K562 (cell line): ENCODE results near the gene PHETA1. TPM values are rescaled to one million over a fixed set of nuclear protein-coding genes. Genes with fewer than 3 reads are reported as not detected.

ENCODE experiments used
- ATF1 ChIP-seq, 2 experiments: fragments of 450-650 bp in 1 of 2; IDR thresholded peaks; 2 replicates each; pipeline ENCODE4 v1.6.1; 2016; ENCODE audit warnings: missing compliant biosample characterization in 1 of 2, missing genetic modification characterization in 1 of 2
- CBX3 ChIP-seq, 2 experiments: IDR thresholded peaks; 1 replicate in 1 of 2; 2 replicates in 1 of 2; pipeline ENCODE4 v1.6.1; 2012; ENCODE audit warnings: inconsistent platforms in 2 of 2, low read length in 2 of 2, borderline replicate concordance in 1 of 2, control low read depth in 1 of 2
- CCNT2 ChIP-seq: IDR thresholded peaks from 2 replicates; pipeline ENCODE4 v1.6.1; 2011; ENCODE audit warnings: borderline replicate concordance, low read depth, mild to moderate bottlenecking, moderate library complexity, mixed read lengths, low read length; ENCODE audit not compliant: insufficient read length; ENCODE audit errors: extremely low read depth
- CXXC5 ChIP-seq: fragments of 250-450 bp; sonication (Bioruptor Pico); IDR thresholded peaks from 2 replicates; pipeline ENCODE4 v1.8.0; 2022; ENCODE audit warnings: inconsistent platforms, mild to moderate bottlenecking, moderate library complexity
- MAZ ChIP-seq, 2 experiments: fragments of 450-650 bp in 1 of 2; sonication (generic) in 1 of 2; formaldehyde crosslinking; IDR thresholded peaks in 1 of 2; conservative IDR thresholded peaks in 1 of 2; 2 replicates each; pipeline versions ENCODE4 v1.4.0 to v1.5.0; 2020; ENCODE audit warnings: mild to moderate bottlenecking in 1 of 2, missing genetic modification reagents in 1 of 2
- MEF2D ChIP-seq: conservative IDR thresholded peaks from 2 replicates; pipeline ENCODE4 v1.6.1; 2016; ENCODE audit warnings: low read depth, missing genetic modification characterization, missing compliant biosample characterization
- PCBP1 ChIP-seq: fragments of 200-400 bp; formaldehyde crosslinking; IDR thresholded peaks from 2 replicates; pipeline ENCODE4 v1.6.1; 2018; ENCODE audit warnings: mild to moderate bottlenecking, low read depth, low read length; ENCODE audit not compliant: poor library complexity, severe bottlenecking
- POLR2A ChIP-seq: fragments of 450-650 bp; conservative IDR thresholded peaks from 2 replicates; pipeline ENCODE4 v1.6.1; 2016
- RFX7 ChIP-seq: fragments of 250-450 bp; sonication (Bioruptor Pico); IDR thresholded peaks from 2 replicates; pipeline ENCODE4 v1.5.1; 2021; ENCODE audit warnings: mild to moderate bottlenecking
- SAFB ChIP-seq: fragments of 200-400 bp; formaldehyde crosslinking; IDR thresholded peaks from 2 replicates; pipeline ENCODE4 v1.6.1; 2017; ENCODE audit warnings: low read depth, low read length, borderline replicate concordance
- SOX6 ChIP-seq: fragments of 450-650 bp; IDR thresholded peaks from 2 replicates; pipeline ENCODE4 v1.6.1; 2014; ENCODE audit warnings: mild to moderate bottlenecking
- TBL1XR1 ChIP-seq, 2 experiments: IDR thresholded peaks; 2 replicates each; pipeline ENCODE4 v1.6.1; 2012; ENCODE audit warnings: improper control_type of control experiment in 2 of 2, low read length in 2 of 2, mild to moderate bottlenecking in 1 of 2
- UBTF ChIP-seq, 2 experiments: IDR thresholded peaks; 2 replicates each; pipeline ENCODE4 v1.6.1; 2012; ENCODE audit warnings: improper control_type of control experiment in 2 of 2, low read depth in 2 of 2, low read length in 2 of 2, borderline replicate concordance in 1 of 2
- VEZF1 ChIP-seq: fragments of 200-800 bp; sonication (Bioruptor generic); IDR thresholded peaks from 2 replicates; pipeline ENCODE4 v1.6.1; 2017; ENCODE audit warnings: missing genetic modification characterization, missing compliant biosample characterization
- ZBTB1 ChIP-seq: sonication (generic); formaldehyde crosslinking; IDR thresholded peaks from 2 replicates; pipeline ENCODE4 v1.8.1; 2023; ENCODE audit warnings: missing genetic modification reagents, low read depth, mild to moderate bottlenecking, borderline replicate concordance
- ZBTB7A ChIP-seq: IDR thresholded peaks from 2 replicates; pipeline ENCODE4 v1.6.1; 2011; ENCODE audit warnings: low read depth, mild to moderate bottlenecking, low read length, moderate library complexity, borderline replicate concordance; ENCODE audit not compliant: control insufficient read depth
- ZFX ChIP-seq: sonication (generic); formaldehyde crosslinking; IDR thresholded peaks from 2 replicates; pipeline ENCODE4 v1.8.0; 2022; ENCODE audit warnings: mild to moderate bottlenecking, missing genetic modification reagents, moderate library complexity
- ZNF668 ChIP-seq: fragments of 250-450 bp; sonication (Bioruptor Pico); IDR thresholded peaks from 2 replicates; pipeline ENCODE4 v1.8.0; 2022; ENCODE audit warnings: mild to moderate bottlenecking, inconsistent platforms
- polyA plus RNA-seq, 8 experiments: library from polyadenylated mRNA; depleted of rRNA in 4 of 8; stranded (reverse) in 5 of 8; unstranded in 3 of 8; fragments of >200 nt; fragmentation: Nextera tagmentation in 2 of 8; fragmentation: Illumina TruSeq in 1 of 8; extraction: Ambion mirVana in 2 of 8; extraction: Trizol in 1 of 8; gene quantifications; 2 replicates each; pipeline versions ENCODE4 v1.2.1 to v1.2.3, GENCODE V29; 2011 to 2014; ENCODE audit warnings: inconsistent platforms in 1 of 8, missing spikeins in 1 of 8
- total RNA-seq, 7 experiments: library from RNA; depleted of rRNA in 6 of 7; stranded (reverse); fragments of >200 nt in 6 of 7; fragmentation: Illumina TruSeq in 2 of 7; extraction: Trizol in 2 of 7; gene quantifications; 2 replicates each; pipeline versions ENCODE4 v1.2.1 to v1.2.3, GENCODE V29; 2011 to 2021; ENCODE audit warnings: low replicate concordance in 1 of 7
- TF ChIP-seq, protein P1 (sequence below): sonication (generic); formaldehyde crosslinking; IDR thresholded peaks from 2 replicates; pipeline ENCODE4 v1.8.0; 2022; ENCODE audit warnings: missing genetic modification reagents, mild to moderate bottlenecking, borderline replicate concordance
- TF ChIP-seq, protein P2 (sequence below): fragments of 450-650 bp; IDR thresholded peaks from 2 replicates; pipeline ENCODE4 v1.6.1; 2016; ENCODE audit warnings: low read depth, mild to moderate bottlenecking, moderate library complexity
- TF ChIP-seq, protein P3 (sequence below): sonication (generic); formaldehyde crosslinking; IDR thresholded peaks from 2 replicates; pipeline ENCODE4 v1.9.0; 2022; ENCODE audit warnings: mild to moderate bottlenecking, missing genetic modification reagents

Gene PHETA1
- total and polyA plus RNA-seq, 9 of the 15 experiments (the other 6 are each of a cell fraction or from before 2014, with no cell fraction given): 0.03 to 12.4 (median 3.0) TPM

- TF ChIP-seq RFX7: no peak
- TF ChIP-seq, protein P1, sequence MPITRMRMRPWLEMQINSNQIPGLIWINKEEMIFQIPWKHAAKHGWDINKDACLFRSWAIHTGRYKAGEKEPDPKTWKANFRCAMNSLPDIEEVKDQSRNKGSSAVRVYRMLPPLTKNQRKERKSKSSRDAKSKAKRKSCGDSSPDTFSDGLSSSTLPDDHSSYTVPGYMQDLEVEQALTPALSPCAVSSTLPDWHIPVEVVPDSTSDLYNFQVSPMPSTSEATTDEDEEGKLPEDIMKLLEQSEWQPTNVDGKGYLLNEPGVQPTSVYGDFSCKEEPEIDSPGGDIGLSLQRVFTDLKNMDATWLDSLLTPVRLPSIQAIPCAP (CRISPR knock-in tag): no peak
- peak; percentile 65; the same call in 1 of the 2 replicates for TF ChIP-seq ZBTB7A
- peak; percentile 76 for TF ChIP-seq PCBP1
- 0 out of 2 replicates have a peak, but pooled peaks have one; percentile 43 for TF ChIP-seq ZNF668
- TF ChIP-seq TBL1XR1 (IDR thresholded peaks at IDR 0.05; ENCODE audit: low read length in 2 of 2): no peak
- TF ChIP-seq MAZ (CRISPR knock-in tag; conservative IDR thresholded peaks at IDR 0.05 in 1 of 2, IDR thresholded peaks at IDR 0.05 in 1 of 2): 0 out of 4 replicates have a peak, but pooled peaks of 1 of the 2 experiments have one; percentile 20
- TF ChIP-seq, protein P2, sequence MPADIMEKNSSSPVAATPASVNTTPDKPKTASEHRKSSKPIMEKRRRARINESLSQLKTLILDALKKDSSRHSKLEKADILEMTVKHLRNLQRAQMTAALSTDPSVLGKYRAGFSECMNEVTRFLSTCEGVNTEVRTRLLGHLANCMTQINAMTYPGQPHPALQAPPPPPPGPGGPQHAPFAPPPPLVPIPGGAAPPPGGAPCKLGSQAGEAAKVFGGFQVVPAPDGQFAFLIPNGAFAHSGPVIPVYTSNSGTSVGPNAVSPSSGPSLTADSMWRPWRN: peak; percentile 44; the same call in 1 of the 2 replicates
- TF ChIP-seq CCNT2: peak; percentile 97
- TF ChIP-seq CXXC5: peak; percentile 96
- peak; percentile 59 for TF ChIP-seq POLR2A
- TF ChIP-seq SOX6: 0 out of 2 replicates have a peak, but pooled peaks have one; percentile 29
- no peak for TF ChIP-seq CBX3 (IDR thresholded peaks at IDR 0.05; ENCODE audit: borderline replicate concordance in 1 of 2, low read length in 2 of 2)
- TF ChIP-seq VEZF1 (CRISPR knock-in tag): peak; percentile 81
- TF ChIP-seq UBTF (IDR thresholded peaks at IDR 0.05; ENCODE audit: borderline replicate concordance in 1 of 2, low read depth in 2 of 2, low read length in 2 of 2): 0 out of 4 replicates have a peak, but pooled peaks of 1 of the 2 experiments have one; percentile 58
- TF ChIP-seq ATF1 (CRISPR knock-in tag; IDR thresholded peaks at IDR 0.05): no peak
- peak; percentile 62 for TF ChIP-seq ATF1 (tag; IDR thresholded peaks at IDR 0.05)
- no peak for TF ChIP-seq MEF2D (tag)
- TF ChIP-seq, protein P3, sequence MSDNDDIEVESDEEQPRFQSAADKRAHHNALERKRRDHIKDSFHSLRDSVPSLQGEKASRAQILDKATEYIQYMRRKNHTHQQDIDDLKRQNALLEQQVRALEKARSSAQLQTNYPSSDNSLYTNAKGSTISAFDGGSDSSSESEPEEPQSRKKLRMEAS: peak; percentile 49; the same call in 1 of the 2 replicates
- peak; percentile 83 for TF ChIP-seq ZBTB1 (CRISPR knock-in tag)
- TF ChIP-seq SAFB: peak; percentile 88
- TF ChIP-seq ZFX (CRISPR knock-in tag): peak; percentile 85
Observed at GRCh38 chr12:111368788-111369495, at the start of gene PHETA1 (continued).
